SH-SY5Y (cell line): ENCODE data around the gene CIC.

ENCODE experiments used
- GATA2 ChIP-seq: IDR thresholded peaks from 2 replicates; pipeline ENCODE4 v1.6.1; 2011; ENCODE audit warnings: mild to moderate bottlenecking, low read depth, low read length
- GATA3 ChIP-seq: IDR thresholded peaks from 2 replicates; pipeline ENCODE4 v1.6.1; 2011; ENCODE audit warnings: low read depth, mild to moderate bottlenecking, low read length, moderate library complexity

CIC gene

DNA sequence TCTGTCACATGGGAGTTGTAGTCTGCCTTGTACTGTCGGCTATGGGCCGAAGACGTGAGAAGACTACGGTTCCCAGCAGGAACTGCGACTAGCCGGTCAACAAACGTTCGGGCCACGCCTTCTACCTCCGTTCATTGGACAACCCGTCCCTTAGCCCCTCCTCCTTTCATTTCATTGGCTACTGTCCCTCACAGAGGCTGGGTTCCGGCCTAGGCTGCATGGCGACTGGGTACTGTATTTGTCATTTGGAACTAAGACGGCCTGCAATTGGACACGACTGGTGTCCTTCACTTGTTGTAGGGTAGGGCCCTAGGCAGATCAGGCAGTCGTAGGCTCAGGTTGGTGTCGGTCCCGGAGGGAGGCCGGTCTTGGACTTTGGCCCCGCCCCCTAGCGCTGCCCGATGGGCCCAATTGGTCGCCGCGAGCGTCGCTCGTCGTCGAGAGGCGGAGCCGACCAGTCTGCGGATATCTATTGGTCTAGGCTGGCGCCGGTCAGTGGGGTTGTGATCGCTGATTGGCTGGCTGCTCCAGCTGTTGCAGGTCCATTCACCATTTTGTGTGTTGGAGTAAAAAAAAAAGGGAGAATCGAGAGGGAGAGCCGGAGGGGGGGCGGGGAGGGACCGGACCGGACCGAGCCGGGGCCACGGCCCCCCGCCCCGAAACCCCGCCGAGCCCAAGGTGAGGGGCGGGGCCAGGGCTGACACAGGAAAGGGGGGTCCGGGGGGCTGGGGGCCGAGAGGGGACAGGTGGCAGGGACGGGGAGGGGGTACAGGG is at the start of gene CIC:
Gene CIC (plus strand): TSS at position 549 of the 774 bp plus-strand sequence. CDS start 2,532 bp downstream, outside the sequence.
- TF ChIP-seq GATA2: no peak
- TF ChIP-seq GATA3: no peak

DNA sequence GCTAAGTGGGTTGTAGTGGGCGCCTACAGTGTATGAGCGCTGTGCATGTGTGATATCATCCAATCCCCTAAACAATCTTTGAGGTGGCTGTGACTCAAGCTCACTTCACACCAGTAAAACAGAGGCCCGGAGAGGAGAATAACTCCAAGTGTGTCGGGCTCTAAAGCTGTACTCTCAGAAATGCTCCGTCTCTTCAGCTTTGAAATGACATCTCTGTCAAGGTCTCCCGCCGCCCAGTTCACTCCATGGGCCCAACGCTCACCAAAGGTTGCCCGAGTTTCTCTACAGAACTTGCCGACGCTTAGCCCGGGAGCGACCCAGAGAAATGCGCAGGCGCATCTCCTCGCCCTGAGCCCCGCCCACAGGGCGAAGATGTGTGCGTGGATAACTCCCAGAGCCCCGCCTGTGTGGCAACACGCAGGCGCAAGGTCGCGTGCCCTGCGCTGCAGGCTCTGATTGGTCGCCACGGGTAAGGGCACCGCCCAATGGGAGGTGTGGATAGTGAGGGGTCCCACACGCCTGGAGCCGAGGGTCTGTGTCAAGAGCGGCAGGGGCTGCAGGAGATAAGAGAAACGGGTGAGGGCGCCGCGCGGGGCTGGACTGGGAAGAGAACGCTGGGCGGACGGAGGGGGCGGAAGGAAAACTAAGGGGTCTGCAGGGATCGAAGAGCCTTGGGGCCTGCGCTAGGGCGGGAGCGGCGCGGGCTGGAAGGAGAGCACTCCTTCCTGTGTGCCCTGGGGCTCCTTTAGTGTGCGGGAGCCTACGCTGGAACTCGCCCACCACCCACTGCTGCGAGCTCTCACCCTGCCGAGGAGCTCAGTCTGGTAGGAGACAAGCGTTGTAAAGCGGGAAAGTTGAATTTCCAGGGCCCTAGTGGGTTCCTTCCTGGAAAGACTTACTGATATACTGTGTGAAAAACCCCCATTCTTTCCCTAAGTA is 49.0 kb upstream of the CIC start, which contains the start of gene ZNF526:
Gene ZNF526 (plus strand): TSS at position 501 of the 939 bp plus-strand sequence. CDS start 4,092 bp downstream, outside the sequence.
- no peak; the same call in 1 of the 2 replicates for TF ChIP-seq GATA3
- TF ChIP-seq GATA2: peak; percentile 97

DNA sequence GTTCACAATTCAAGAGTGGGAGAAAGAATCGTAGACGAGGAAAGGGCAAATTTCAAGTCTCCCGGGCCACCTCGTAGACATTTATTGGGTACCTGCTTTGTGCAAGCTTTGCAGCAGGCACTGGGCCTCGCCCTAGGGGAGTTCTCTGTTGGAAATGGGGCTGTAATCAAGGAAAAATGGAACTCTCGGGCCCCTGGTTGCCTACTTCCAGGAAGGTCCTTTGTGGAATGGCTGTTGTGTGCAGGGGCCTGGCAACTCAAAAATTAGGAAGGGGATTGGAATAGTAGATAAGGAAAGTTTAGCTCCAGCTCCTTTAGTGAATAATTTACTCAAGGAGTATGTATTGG is 48.3 kb upstream of the CIC start:
- TF ChIP-seq GATA3 (no peak), GATA2 (no peak)

DNA sequence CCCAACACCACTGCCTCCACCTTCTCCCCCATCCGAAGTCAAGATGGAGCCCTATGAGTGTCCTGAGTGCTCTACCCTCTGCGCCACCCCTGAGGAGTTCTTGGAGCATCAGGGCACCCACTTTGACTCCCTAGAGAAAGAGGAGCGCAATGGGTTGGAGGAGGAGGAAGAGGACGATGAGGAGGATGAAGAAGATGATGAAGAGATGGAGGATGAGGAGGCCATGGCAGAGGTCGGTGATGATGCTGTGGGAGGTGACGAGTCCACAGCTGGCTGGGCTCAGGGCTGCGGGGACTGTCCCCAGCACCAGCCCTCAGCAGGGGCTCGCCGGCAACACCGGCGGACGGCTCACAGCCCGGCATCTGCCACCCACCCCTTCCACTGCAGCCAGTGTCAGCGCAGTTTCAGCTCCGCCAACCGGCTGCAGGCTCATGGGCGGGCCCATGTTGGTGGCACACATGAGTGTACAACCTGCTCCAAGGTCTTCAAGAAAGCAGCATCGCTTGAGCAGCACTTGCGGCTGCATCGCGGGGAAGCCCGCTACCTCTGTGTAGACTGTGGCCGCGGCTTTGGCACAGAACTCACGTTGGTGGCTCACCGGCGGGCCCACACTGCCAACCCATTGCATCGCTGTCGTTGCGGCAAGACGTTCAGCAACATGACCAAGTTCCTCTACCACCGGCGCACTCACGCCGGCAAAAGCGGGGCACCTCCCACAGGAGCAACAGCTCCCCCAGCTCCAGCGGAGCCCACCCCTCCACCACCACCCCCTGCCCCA is 43.9 kb upstream of the CIC start:
- no peak for TF ChIP-seq GATA2
- TF ChIP-seq GATA3: no peak

DNA sequence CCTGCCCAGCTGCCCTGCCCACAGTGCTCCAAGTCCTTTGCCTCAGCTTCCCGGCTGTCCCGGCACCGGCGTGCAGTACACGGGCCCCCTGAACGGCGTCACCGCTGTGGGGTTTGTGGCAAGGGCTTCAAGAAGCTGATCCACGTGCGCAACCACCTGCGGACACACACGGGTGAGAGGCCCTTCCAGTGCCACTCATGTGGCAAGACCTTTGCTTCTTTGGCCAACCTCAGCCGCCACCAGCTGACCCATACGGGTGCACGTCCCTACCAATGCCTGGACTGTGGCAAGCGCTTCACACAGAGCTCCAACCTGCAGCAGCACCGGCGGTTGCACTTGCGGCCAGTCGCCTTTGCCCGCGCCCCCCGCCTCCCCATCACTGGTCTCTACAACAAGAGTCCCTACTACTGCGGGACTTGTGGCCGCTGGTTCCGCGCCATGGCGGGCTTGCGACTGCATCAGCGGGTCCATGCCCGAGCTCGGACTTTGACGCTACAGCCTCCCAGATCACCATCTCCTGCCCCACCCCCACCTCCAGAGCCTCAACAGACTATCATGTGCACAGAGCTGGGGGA is 43.2 kb upstream of the CIC start:
- TF ChIP-seq GATA3: no peak
- TF ChIP-seq GATA2: no peak

DNA sequence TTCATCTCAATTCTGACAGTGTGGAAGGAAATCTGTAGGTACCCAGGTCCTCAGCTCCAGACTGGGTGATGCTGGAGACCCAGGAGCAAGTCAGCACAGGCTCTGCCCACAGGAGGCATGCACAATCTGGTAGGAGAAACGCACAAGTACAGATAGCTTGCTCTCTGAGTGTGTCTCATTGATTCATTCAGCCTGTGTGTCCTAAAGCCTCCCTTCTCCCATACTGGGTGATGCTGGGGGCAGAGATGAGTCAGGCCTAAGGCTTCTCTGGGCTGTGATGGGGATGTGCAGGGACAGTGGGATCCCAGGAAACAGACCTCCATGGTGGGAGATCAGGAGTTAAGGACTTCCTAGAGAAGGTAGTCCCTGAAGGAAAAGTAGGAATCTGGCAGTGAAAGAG is 42.2 kb upstream of the CIC start:
- no peak for TF ChIP-seq GATA2
- TF ChIP-seq GATA3: no peak

DNA sequence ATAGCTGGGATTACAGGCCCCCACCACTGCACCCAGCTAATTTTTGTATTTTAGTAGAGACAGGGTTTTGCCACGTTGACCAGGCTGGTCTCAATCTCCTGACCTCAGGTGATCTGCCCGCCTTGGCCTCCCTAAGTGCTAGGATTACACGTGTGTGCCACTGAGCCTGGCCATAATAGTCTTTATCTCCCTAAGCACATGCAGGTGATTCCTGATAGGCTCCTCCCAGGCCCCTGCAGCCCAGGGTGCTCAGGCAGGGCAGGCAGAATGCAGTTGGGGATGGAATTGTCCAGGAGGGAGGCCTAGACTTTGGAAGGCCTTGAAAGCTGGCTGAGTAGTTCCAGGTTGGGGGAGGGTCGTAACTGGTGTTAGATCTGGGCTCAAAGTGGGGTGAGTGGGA is 40.4 kb upstream of the CIC start:
- TF ChIP-seq GATA2 (no peak), GATA3 (no peak)

DNA sequence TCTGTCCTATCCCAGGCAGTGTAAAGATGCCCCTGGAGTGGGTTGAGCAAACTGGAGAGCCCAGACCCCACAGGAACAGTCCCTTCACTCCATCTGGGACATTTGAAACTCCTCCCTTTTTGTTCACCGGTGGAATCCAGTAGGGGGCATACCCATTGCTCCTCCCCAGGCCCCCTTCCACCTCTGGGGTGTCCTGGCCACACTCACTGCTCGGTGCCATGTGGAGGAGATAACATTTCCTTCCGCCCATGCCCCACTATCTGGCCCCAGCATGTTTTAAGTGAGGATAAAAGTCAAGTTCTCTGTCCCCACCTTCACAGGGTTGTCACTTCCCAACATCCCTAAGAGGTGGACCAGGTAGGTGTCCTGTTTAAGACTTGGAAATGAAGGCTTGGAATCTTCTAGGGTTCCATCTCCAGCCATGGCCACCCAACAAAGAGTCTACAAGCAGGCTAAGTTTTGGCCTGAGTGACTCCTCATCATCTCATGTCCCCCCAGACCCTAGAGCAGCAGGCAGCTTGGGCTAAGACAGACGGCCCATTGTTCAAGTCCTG is 39.7 kb upstream of the CIC start:
- no peak for TF ChIP-seq GATA3
- TF ChIP-seq GATA2: no peak

DNA sequence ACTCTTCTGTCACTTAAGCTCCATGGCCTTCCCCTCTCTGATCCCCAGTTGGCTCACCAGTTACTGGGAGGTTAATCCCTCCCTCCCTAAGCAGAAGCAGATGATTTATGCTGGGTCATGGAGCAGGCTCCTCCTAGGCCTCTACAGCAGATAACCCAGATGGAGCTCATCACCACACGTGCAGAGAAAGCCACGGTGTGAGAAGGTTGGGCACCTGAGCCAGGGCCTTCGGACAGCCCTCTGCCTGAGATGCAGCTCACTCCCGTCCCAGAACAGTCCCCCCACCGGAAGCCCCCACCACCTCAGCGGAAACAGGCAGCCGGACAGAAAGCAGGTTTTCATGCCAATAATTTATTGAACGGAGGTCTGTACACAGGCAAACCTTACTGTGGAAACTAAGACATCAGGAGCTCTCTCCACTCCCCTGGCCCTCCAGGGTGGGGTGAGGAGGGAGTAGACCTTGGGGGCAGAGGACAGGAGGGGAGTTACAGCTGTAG is 39.1 kb upstream of the CIC start:
- TF ChIP-seq GATA2: no peak
- TF ChIP-seq GATA3: no peak

DNA sequence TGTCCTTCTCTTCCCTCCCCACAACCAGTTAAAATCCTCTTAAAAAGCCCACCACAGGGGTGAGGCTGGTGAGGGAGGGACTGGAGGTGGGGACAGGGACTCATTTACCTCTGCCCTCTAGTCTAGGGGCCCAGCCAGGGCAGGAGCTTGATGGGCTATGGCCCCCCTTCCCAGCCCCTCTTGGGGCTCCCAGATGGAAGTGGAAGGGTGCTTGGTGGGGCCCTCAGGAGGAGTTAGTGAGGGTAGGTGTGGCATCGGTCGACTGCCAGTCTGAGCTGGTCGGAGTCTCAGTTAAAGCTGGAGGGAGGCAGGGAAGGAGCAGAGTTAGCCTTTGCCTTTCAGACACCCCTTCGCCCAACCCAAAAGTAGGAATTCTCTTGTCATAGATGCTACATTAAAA is 38.5 kb upstream of the CIC start:
- TF ChIP-seq GATA3: no peak
- no peak for TF ChIP-seq GATA2

DNA sequence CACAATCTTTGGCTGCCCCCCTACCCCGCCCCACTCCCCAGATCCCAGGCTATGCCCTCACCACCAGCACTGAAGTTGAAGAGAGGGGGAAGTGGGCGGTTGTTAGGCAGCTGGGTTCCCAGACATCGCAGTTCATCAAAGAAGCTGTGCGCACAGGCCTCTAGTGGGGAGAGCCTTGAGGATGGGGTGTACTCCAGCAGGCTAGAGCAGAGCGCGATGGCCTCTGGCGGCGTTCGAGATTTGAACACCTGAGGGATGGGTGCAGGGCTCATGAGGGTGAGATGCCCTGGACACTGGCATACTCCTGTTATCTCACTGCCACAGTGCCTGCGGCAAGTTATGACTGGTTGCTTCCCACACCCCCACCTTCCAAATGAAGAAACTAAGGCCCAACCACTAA is 36.6 kb upstream of the CIC start:
- TF ChIP-seq GATA2 (no peak), GATA3 (no peak)

DNA sequence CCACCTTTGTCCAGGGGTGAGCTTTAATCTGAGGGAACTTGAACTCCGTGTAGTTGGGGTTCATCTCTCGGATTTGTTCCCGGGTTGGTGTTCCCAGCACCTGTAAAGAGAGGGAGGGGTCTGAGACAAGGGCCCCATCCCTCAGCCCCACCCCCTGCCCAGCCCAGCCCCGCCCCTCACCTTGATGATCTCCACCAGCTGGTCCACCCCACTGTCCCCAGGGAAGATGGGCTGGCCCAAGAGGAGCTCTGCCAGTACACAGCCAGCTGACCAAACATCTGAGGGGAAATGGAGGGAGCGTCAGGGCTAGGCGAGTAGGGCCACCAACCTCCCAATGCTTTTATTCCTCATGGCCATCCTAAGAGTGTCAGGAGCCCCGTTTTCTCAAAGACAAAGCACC is 35.9 kb upstream of the CIC start:
- TF ChIP-seq GATA2 (no peak), GATA3 (no peak)

DNA sequence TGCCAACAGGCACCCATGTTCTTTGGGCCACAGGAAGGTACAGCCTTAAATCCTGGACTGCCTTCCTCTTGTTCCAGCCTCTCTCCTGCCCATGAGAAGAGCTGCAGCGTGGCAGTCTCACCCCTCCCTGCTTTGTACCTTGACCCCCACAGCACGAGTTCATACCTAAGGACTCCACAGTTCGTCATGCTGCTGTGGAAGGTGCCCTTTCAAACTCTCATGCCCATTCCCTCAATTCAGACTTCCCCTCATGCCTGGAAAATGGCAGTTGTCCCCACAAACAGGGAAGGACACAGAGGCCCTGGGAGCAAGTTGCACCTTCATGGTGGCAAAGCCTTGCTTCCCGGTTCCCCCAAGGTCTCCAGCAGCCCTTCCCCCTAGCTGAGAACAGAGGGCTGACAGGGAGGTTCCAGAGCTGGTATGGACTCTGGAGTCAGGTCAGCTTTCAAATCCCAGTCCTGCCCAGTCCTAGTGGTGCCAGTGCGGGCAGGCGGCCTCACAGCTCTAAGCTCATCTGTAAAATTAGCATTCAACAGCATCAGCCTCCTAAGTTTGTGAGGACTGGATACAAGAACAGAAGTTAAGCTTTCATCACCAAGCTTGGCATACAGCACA is 35.3 kb upstream of the CIC start:
- no peak for TF ChIP-seq GATA2
